Colonic mucosa (tissue), 4 donors: ENCODE data around the gene ACTRT2. TPM values are rescaled to one million over a fixed set of nuclear protein-coding genes. Genes with fewer than 3 reads are reported as not detected.

Experiments
- DNase-seq: peaks from one replicate; pipeline ENCODE4 v3.0.0-alpha.2; 2020
- H3K27ac ChIP-seq: fragments of 200-600 bp; one replicate; pipeline ENCODE4 v1.8.0; 2021
- H3K27me3 ChIP-seq: fragments of 200-600 bp; one replicate; pipeline ENCODE4 v1.8.0; 2021
- H3K36me3 ChIP-seq: fragments of 200-600 bp; one replicate; pipeline ENCODE4 v1.8.0; 2021
- H3K4me1 ChIP-seq: fragments of 200-600 bp; one replicate; pipeline ENCODE4 v1.8.0; 2021; ENCODE audit warnings: mild to moderate bottlenecking
- H3K4me3 ChIP-seq: fragments of 200-600 bp; one replicate; pipeline ENCODE4 v1.8.0; 2021
- H3K9ac ChIP-seq, 2 donors: one replicate each; pipeline ENCODE4 v1.7.0; 2013; ENCODE audit warnings: control low read depth in 2 of 2, low read depth in 2 of 2, low read length in 2 of 2
- H3K9me3 ChIP-seq: fragments of 200-600 bp; one replicate; pipeline ENCODE4 v1.8.0; 2021
- intact Hi-C: fragments of 100-400 bp; cut with DNase I; formaldehyde crosslinking; loops from one replicate; pipeline ENCODE4 v1.14.1; 2022
- total RNA-seq, 2 donors: library from RNA; stranded (reverse); fragmentation: NEBNext Ultra II Directional in 1 of 2; extraction: Animal tissue kit (Norgen Biotek cat#: 25700) in 1 of 2; gene quantifications; one replicate each; pipeline ENCODE4 v1.2.1, GENCODE V29; 2021
- TF ChIP-seq, protein P1 (sequence below): fragments of 200-600 bp; IDR thresholded peaks from one replicate; pipeline ENCODE4 v1.8.0; 2022; ENCODE audit warnings: antibody characterized with exemption, mild to moderate bottlenecking
- donor health status: healthy.
- donor health status: DM: no; HTN: no; CAD: no.
- donor health status: DM: no; HTN: no; CAD: no.

ACTRT2 gene
- total RNA-seq, 2 donors from 2014 or later = not detected

DNA sequence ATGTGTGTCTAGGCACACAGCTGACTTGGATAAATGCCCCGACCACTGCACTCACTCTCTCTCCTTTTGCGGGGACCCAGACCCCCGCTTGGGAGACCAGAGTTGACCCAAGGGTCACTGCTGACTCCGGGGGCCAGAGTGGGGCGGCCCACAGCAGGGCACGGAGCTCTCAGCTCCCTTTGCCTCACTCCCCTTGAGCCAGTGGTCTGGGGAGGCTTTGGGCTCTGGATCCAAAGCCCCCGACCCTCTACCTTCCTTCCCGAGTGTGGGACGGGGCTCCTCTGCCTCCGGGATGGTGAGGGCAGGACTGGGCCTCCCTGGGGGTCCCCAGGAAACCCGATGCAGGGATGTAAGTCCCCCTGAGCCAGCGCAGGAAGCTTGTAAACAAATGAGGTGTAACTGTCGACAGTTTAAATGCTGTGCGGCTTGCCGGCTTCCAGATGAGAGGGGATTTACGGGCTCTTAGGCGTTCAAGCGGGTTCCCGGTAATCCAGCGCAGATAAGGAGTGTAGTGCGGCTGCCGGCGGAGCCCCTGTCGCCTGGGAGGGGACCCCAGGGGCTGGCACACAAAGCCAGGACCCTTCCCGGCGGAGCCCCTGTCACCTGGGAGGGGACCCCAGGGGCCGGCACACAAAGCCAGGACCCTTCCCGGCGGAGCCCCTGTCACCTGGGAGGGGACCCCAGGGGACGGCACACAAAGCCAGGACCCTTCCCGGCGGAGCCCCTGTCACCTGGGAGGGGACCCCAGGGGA is 7.4 kb downstream of the ACTRT2 start:
- Histone ChIP-seq H3K27me3 (no peaks in the 10 kb centered on the region), H3K9me3 (no peaks in the 10 kb centered on the region), H3K27ac (no peak overlapping the region), H3K36me3 (no peaks in the 10 kb centered on the region), H3K4me1 (no peaks in the 10 kb centered on the region), H3K4me3 (no peak overlapping the region), H3K9ac (no peak overlapping the region)
- intact Hi-C loops = no loop called here
- TF ChIP-seq, protein P1, sequence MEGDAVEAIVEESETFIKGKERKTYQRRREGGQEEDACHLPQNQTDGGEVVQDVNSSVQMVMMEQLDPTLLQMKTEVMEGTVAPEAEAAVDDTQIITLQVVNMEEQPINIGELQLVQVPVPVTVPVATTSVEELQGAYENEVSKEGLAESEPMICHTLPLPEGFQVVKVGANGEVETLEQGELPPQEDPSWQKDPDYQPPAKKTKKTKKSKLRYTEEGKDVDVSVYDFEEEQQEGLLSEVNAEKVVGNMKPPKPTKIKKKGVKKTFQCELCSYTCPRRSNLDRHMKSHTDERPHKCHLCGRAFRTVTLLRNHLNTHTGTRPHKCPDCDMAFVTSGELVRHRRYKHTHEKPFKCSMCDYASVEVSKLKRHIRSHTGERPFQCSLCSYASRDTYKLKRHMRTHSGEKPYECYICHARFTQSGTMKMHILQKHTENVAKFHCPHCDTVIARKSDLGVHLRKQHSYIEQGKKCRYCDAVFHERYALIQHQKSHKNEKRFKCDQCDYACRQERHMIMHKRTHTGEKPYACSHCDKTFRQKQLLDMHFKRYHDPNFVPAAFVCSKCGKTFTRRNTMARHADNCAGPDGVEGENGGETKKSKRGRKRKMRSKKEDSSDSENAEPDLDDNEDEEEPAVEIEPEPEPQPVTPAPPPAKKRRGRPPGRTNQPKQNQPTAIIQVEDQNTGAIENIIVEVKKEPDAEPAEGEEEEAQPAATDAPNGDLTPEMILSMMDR = no peak
- no peak for DNase-seq

DNA sequence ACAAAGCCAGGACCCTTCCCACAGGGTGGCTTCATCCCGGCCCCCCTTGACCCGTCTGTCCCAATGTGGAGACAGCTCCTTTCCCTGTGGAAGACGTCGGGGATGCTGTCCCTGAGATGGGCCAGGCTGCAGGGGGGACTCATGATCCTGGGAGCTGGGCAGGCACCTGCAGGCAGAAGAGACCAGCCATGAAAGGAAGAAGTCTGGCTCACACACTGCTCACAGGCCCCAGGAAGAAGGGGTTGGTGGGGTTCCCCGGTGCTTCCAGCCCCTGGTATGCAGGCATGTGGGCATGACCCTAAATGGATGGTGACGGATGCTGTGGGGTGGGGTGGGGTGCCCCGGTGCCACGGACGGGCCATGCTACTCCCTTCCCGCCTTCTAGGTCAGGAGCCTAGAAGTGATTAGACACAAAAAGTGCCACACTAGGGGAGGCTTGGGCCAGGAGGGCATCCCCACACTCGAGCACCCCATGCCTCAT is 8.3 kb downstream of the ACTRT2 start:
- H3K27me3 ChIP-seq = no peaks in the 10 kb centered on the region
- no peaks in the 10 kb centered on the region for H3K36me3 ChIP-seq
- no peak overlapping the region for H3K27ac ChIP-seq
- H3K4me3 ChIP-seq = no peak overlapping the region
- DNase-seq = no peak
- intact Hi-C loops = no loop called here
- H3K9ac ChIP-seq = no peak overlapping the region
- H3K9me3 ChIP-seq = no peaks in the 10 kb centered on the region
- H3K4me1 ChIP-seq = no peaks in the 10 kb centered on the region
- TF ChIP-seq, protein P1 = no peak

DNA sequence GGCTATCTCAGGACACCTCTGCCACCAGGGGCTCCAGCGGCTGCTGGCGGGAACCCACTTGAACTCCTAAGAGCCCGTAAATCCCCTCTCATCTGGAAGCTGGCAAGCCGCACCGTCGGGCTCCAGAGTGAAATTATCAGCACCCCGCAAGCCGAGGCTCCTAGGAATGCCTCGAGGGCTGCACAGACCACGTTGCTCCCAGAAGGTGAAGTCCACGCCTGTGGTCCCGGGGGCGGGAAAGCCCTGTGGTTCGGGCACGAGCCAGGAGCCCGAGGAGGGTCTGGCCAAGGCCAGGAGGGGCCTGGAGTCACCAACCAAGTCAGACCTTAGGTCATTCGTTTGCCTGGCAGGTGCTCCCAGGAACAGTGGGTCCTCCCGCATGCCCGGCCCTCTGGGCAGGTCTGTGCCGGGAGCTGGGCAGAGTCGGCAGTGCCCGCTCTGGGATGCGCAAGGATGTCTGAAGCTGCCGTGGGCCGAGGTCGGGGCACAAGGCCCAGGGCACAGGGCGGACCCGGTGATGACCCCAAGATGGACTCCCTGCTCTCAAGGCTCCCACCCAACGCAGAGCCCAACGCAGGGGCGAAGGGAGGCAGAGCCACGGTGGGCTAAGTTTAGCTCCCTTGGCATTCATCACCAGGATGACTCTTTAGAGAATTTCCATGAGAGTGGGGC is 8.9 kb downstream of the ACTRT2 start:
- no peaks in the 10 kb centered on the region for H3K4me1 ChIP-seq
- H3K9me3 ChIP-seq = no peaks in the 10 kb centered on the region
- TF ChIP-seq, protein P1 = no peak
- H3K27me3 ChIP-seq = no peaks in the 10 kb centered on the region
- no peak for DNase-seq
- intact Hi-C loops = no loop called here
- no peak overlapping the region for H3K9ac ChIP-seq
- no peaks in the 10 kb centered on the region for H3K36me3 ChIP-seq
- no peak overlapping the region for H3K27ac ChIP-seq
- no peak overlapping the region for H3K4me3 ChIP-seq

DNA sequence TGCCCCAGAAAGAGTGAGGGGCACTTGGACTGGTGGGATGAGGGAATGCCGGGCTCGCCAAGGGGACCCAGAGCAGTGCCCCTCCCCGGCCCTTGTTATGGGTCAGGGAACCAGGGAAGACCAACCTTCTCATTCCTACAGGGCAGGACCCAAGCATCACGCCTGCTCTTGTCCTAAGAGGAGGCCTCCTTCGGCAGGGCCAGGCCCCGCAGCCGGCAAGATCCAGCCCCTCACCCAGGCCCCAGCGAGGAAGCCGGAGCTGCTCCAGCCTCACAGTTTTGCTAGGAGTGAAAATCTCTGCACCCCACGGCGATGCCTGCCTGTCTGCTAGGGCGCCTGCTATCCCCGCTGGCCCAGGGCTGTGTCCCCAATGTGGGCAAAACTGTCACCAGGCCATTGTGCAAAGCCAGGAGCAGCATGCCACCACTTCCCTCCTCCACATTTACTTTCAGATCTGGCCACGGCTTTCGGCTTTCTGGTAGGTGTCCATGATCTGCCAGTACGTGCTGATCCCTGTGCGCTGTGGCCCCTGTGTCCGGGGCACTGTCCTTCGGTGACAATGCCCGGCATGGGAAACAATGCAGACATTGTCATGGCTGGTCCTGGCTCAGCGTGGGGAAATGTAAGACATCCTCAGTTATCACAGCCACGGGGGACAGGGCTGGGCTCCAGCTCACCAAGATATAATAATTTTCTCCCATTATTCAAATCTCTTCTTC is 9.6 kb downstream of the ACTRT2 start:
- Histone ChIP-seq H3K9me3 (no peaks in the 10 kb centered on the region), H3K27ac (no peak overlapping the region), H3K27me3 (no peaks in the 10 kb centered on the region), H3K36me3 (no peaks in the 10 kb centered on the region), H3K9ac (no peak overlapping the region), H3K4me1 (no peaks in the 10 kb centered on the region), H3K4me3 (no peak overlapping the region)
- intact Hi-C loops = no loop called here
- no peak for DNase-seq
- TF ChIP-seq, protein P1 = no peak

DNA sequence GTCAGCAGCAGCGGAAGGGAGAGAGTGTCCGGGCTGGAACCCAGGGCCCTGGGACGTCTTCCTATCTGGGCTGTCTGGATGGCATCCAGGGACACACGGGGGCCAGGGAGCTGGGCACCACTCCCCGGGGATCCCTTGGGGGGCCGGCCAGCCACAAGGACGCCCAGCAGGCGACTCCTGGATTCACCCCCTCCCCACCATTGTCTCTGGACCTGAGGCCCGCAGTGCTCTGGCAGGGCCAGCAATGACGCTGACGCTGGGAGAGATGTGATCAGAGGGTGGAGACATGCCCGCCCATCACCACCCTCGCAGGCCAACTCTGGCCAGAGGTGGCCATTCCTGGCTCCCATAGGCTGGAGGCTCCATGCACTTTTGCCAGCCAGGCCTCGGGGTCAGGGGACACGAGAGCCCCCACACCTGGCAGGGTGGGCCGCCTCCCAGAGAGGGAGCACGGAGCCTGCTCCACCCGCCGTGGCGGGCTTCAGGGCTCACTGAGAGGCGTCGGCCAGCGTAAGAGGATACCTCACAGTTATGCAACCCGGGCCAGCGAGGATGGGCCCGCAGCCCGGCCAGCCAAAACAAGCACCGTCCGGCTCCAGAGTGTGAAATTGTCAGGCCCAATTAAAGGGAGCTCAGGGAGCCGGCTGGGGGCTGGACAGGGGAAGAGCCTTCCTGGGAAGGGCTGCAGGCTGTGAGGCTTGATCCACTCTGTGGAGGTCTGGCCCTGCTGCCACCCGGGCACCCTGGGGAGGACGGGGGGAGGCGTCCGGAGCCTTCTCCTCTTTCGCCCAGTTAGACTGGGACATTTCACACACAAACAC is 10.3 kb downstream of the ACTRT2 start:
- Histone ChIP-seq H3K36me3 (no peaks in the 10 kb centered on the region), H3K4me1 (no peaks in the 10 kb centered on the region), H3K9me3 (no peaks in the 10 kb centered on the region), H3K9ac (no peak overlapping the region), H3K4me3 (no peak overlapping the region), H3K27me3 (no peaks in the 10 kb centered on the region), H3K27ac (no peak overlapping the region)
- TF ChIP-seq, protein P1 = no peak
- intact Hi-C loops = no loop called here
- no peak for DNase-seq
